ENCODE data around the gene MAEL. TPM values are rescaled to one million over a fixed set of nuclear protein-coding genes. Genes with fewer than 3 reads are reported as not detected.

MAEL gene
- under 0.01 TPM in 1 of 2 replicates, not detected in the other for total RNA-seq

GRCh38 chr1:166988974-166989515, at the start of gene MAEL:
MAEL (plus strand) TSS chr1:166989280; CDS start chr1:166989353, 73 bp downstream.

GRCh38 chr1:166975361-166976129, 13.5 kb upstream of the MAEL start, which contains the start of gene ILDR2:
ILDR2 (minus strand) TSS chr1:166975540; CDS start chr1:166975268, 272 bp downstream.

Small RNA genes lying within 50 kb of the gene (small RNA-seq; reads per million reads assigned to genes)
- gene RNA5SP65, result 0.46 reads per million, percentile 26 among the genes with 10 or more reads in this experiment

Other genes starting within 250 kb of the MAEL start
- gene POGK, start 149.8 kb upstream of the MAEL start, total RNA-seq, result 23.1 and 30.9 TPM in 2 replicates
- 8.5 and 9.6 TPM in 2 replicates for gene TADA1, start 113.0 kb upstream of the MAEL start, total RNA-seq
- under 0.01 TPM in 2 replicates for gene ILDR2, start 13.7 kb upstream of the MAEL start, total RNA-seq
- gene GPA33, start 101.1 kb downstream of the MAEL start, total RNA-seq, result not detected in 2 replicates
- not detected in 2 replicates for gene STYXL2, start 104.8 kb downstream of the MAEL start, total RNA-seq
- gene POU2F1, start 231.6 kb downstream of the MAEL start, total RNA-seq, result 7.0 and 9.4 TPM in 2 replicates

All from subcutaneous preadipocyte (primary cell).